Measurements from ENCODE around the gene ZNF544.

DNA sequence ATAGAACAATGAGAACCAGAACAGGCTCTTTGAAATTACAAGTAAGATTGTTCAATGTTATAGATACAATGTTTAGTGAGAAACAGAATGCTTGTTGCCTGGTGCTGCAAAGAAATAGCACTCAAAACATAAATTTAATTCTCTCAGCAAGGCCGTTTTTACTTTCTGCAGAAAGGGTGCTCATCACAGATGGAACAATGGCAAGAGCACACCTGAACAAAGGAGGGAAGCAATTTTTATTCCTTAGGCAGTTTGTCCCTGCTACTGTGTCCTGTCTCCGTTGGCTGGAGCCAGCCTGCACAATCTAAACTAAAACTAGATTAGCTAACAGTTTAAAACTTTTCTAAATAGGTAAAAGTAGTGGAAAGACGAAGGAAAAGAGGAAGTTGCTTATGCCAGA is 39.6 kb downstream of the ZNF544 start:
- TF ChIP-seq, protein P1, sequence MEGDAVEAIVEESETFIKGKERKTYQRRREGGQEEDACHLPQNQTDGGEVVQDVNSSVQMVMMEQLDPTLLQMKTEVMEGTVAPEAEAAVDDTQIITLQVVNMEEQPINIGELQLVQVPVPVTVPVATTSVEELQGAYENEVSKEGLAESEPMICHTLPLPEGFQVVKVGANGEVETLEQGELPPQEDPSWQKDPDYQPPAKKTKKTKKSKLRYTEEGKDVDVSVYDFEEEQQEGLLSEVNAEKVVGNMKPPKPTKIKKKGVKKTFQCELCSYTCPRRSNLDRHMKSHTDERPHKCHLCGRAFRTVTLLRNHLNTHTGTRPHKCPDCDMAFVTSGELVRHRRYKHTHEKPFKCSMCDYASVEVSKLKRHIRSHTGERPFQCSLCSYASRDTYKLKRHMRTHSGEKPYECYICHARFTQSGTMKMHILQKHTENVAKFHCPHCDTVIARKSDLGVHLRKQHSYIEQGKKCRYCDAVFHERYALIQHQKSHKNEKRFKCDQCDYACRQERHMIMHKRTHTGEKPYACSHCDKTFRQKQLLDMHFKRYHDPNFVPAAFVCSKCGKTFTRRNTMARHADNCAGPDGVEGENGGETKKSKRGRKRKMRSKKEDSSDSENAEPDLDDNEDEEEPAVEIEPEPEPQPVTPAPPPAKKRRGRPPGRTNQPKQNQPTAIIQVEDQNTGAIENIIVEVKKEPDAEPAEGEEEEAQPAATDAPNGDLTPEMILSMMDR (IDR thresholded peaks at IDR 0.05; ENCODE audit: insufficient read depth, low read length, poor library complexity, severe bottlenecking), result no peak
- no peak for TF ChIP-seq EZH2phosphoT487 (conservative IDR thresholded peaks at IDR 0.05; ENCODE audit: low read length)

Measured in SU-DHL-6 (cell line).